ENCODE results near the gene ELL2. TPM values are rescaled to one million over a fixed set of nuclear protein-coding genes. Genes with fewer than 3 reads are reported as not detected.
A peak's percentile ranks its signal among the peaks of the same experiment; 100 is the strongest.

Gene ELL2
- total and polyA plus RNA-seq, 9 of the 15 experiments (the other 6 are each of a cell fraction or from before 2014, with no cell fraction given), result 4.3 to 18.3 (median 14.5) TPM

DNA sequence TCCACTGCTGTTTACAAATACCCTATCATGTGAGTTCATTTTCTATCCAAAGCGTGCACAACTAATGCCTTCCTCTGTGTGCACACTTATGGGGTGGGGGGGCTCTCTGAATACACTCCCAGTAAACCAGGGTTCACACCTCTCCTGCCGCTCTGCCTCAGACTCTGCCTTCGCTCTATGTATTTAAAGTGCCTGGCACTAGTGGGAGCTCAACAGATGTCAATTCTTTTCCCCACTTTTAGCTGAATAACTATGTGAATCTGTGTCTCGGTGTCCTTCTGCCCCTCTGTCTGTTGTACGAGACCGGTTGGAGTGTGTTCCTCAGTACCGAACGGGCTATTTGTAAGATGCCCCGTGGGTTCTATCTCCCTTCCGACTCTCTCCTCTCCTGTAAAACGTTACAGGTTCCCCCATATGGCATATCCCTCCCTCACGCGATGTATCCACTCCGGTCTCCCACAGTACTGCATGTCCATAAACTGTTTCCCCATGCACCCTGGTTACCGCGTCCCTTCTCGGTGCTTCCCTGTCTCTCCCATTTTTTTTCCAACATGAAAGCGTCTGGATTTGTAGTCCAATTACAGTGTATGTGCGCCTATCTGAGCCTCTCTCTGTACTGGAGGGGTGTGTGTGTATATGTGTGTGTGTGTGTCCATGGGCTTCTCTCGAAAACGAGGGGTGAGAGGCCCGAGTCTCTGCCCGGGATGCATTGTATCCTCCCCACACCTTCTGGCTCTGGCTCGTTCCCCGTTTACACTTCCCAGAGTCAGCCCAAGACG is 1.6 kb downstream of the ELL2 start:
- POLR2A ChIA-PET, result interaction anchor here (0.6 to 2.5 kb wide), 8 partner anchors 9 to 216 kb away, joined by 3 to 16 read pairs (median 4); no protein-coding TSS in a partner anchor
- peak overlapping the region; percentile 81 for H3K4me3 ChIP-seq
- TF ChIP-seq, protein P1, sequence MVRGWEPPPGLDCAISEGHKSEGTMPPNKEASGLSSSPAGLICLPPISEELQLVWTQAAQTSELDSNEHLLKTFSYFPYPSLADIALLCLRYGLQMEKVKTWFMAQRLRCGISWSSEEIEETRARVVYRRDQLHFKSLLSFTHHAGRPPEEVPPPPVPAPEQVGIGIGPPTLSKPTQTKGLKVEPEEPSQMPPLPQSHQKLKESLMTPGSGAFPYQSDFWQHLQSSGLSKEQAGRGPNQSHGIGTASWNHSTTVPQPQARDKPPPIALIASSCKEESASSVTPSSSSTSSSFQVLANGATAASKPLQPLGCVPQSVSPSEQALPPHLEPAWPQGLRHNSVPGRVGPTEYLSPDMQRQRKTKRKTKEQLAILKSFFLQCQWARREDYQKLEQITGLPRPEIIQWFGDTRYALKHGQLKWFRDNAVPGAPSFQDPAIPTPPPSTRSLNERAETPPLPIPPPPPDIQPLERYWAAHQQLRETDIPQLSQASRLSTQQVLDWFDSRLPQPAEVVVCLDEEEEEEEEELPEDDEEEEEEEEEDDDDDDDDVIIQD (CRISPR knock-in tag; IDR thresholded peaks at IDR 0.05), result 0 out of 2 replicates have a peak, but pooled peaks have one; percentile 17
- TF ChIP-seq TOE1 (IDR thresholded peaks at IDR 0.05; ENCODE audit: borderline replicate concordance) (0 out of 2 replicates have a peak, but pooled peaks have one; percentile 12), TOE1 (CRISPR knock-in tag; IDR thresholded peaks at IDR 0.05; ENCODE audit: borderline replicate concordance, low read depth) (no peak), KLF13 (tag; IDR thresholded peaks at IDR 0.05; ENCODE audit: borderline replicate concordance, low read depth) (no peak), ZNF140 (CRISPR knock-in tag; IDR thresholded peaks at IDR 0.05) (no peak), MBD2 (IDR thresholded peaks at IDR 0.05; ENCODE audit: borderline replicate concordance, low read depth) (no peak), SMARCA5 (IDR thresholded peaks at IDR 0.05) (no peak), ZFX (CRISPR knock-in tag; IDR thresholded peaks at IDR 0.05) (no peak), CEBPG (CRISPR knock-in tag; IDR thresholded peaks at IDR 0.05) (no peak), CEBPG (tag; conservative IDR thresholded peaks at IDR 0.05 in 1 of 2, IDR thresholded peaks at IDR 0.05 in 1 of 2) (no peak), ATF1 (CRISPR knock-in tag; IDR thresholded peaks at IDR 0.05) (no peak), ATF1 (tag; IDR thresholded peaks at IDR 0.05) (no peak)
- TF ChIP-seq, protein P2, sequence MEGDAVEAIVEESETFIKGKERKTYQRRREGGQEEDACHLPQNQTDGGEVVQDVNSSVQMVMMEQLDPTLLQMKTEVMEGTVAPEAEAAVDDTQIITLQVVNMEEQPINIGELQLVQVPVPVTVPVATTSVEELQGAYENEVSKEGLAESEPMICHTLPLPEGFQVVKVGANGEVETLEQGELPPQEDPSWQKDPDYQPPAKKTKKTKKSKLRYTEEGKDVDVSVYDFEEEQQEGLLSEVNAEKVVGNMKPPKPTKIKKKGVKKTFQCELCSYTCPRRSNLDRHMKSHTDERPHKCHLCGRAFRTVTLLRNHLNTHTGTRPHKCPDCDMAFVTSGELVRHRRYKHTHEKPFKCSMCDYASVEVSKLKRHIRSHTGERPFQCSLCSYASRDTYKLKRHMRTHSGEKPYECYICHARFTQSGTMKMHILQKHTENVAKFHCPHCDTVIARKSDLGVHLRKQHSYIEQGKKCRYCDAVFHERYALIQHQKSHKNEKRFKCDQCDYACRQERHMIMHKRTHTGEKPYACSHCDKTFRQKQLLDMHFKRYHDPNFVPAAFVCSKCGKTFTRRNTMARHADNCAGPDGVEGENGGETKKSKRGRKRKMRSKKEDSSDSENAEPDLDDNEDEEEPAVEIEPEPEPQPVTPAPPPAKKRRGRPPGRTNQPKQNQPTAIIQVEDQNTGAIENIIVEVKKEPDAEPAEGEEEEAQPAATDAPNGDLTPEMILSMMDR (IDR thresholded peaks at IDR 0.05 in 2 of 3, conservative IDR thresholded peaks at IDR 0.05 in 1 of 3; ENCODE audit: insufficient read depth in 2 of 3, low read depth in 1 of 3, low read length in 3 of 3), result no peak
- TF ChIP-seq, protein P3, sequence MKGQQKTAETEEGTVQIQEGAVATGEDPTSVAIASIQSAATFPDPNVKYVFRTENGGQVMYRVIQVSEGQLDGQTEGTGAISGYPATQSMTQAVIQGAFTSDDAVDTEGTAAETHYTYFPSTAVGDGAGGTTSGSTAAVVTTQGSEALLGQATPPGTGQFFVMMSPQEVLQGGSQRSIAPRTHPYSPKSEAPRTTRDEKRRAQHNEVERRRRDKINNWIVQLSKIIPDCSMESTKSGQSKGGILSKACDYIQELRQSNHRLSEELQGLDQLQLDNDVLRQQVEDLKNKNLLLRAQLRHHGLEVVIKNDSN (CRISPR knock-in tag; IDR thresholded peaks at IDR 0.05), result no peak
- TF ChIP-seq, protein P4, sequence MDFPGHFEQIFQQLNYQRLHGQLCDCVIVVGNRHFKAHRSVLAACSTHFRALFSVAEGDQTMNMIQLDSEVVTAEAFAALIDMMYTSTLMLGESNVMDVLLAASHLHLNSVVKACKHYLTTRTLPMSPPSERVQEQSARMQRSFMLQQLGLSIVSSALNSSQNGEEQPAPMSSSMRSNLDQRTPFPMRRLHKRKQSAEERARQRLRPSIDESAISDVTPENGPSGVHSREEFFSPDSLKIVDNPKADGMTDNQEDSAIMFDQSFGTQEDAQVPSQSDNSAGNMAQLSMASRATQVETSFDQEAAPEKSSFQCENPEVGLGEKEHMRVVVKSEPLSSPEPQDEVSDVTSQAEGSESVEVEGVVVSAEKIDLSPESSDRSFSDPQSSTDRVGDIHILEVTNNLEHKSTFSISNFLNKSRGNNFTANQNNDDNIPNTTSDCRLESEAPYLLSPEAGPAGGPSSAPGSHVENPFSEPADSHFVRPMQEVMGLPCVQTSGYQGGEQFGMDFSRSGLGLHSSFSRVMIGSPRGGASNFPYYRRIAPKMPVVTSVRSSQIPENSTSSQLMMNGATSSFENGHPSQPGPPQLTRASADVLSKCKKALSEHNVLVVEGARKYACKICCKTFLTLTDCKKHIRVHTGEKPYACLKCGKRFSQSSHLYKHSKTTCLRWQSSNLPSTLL (IDR thresholded peaks at IDR 0.05), result no peak

More for the DNA sequence above, 1.6 kb downstream of the ELL2 start:
- H3K36me3 ChIP-seq (ENCODE audit: control insufficient read depth, insufficient read depth, low read length), result no peaks in the 10 kb centered on the region
- intact Hi-C loops (cut with micrococcal nuclease), result loop anchor here (2.0 to 5.0 kb wide), 5 partner anchors 25 to 377 kb away; no protein-coding TSS in a partner anchor
- peak overlapping the region; percentile 83 to 96 for H3K9ac ChIP-seq (ENCODE audit: insufficient read depth in 1 of 2, low read depth in 2 of 2, low read length in 2 of 2)
- H3K27me3 ChIP-seq (ENCODE audit: control insufficient read depth in 2 of 2, insufficient read depth in 2 of 2, low read length in 2 of 2), result no peaks in the 10 kb centered on the region
- H2AFZ ChIP-seq (ENCODE audit: low read depth, low read length), result peak overlapping the region; percentile 92
- H3K9me1 ChIP-seq (ENCODE audit: control insufficient read depth, insufficient read depth, low read length), result no peaks in the 10 kb centered on the region
- DNase-seq (ENCODE audit: extremely low read depth in 1 of 4, low spot score in 3 of 4), result no peak
- CTCF ChIA-PET (ENCODE audit: low intra/inter-chr PET ratio), result interaction anchor here (1.6 kb wide), 1 partner anchor 68 kb away, joined by 4 read pairs; no protein-coding TSS in a partner anchor
- peak overlapping the region; percentile 87 for H3K27ac ChIP-seq (ENCODE audit: extremely low read depth, low read depth, low read length)
- BruUV-seq (replicated peaks), result no TSS peak
- peak; percentile 1; the same call in 2 of the 3 replicates for ATAC-seq
- peaks cover 14% of the 10 kb centered on the region for H4K20me1 ChIP-seq (replicated peaks; ENCODE audit: control insufficient read depth, insufficient read depth, low read length)
- no peaks in the 10 kb centered on the region for H3K9me3 ChIP-seq (replicated peaks; ENCODE audit: control insufficient read depth, insufficient read depth, low read depth, low read length)
- WGBS (ENCODE audit: insufficient coverage, low coverage, missing lambda C conversion rate), result 21% methylated on average over 26 of the region's 26 CpGs
- H3K4me2 ChIP-seq (ENCODE audit: insufficient read depth, low read length), result peak overlapping the region; percentile 84
- peaks cover 61% of the 10 kb centered on the region for H3K79me2 ChIP-seq (ENCODE audit: control insufficient read depth, insufficient read depth, low read length)
- peaks cover 31 to 51% of the 10 kb centered on the region in 2 experiments; a peak in 4 of 5 replicates for H3K4me1 ChIP-seq (replicated peaks in 1 of 2; ENCODE audit: control insufficient read depth in 2 of 2, insufficient read depth in 2 of 2, low read length in 2 of 2)
- no peak for FAIRE-seq
- in situ Hi-C loops (cut with MboI), result no loop called here

All from K562 (cell line).